IMR-90 (cell line): ENCODE data around the gene INKA1. TPM values are rescaled to one million over a fixed set of nuclear protein-coding genes. Genes with fewer than 3 reads are reported as not detected.

Experiments used
- ATAC-seq: fragments of 200-7000 bp; cut with Tn5 transposase; 2 replicates; pipeline ENCODE4 v1.9.1; 2020; ENCODE audit warnings: low read depth, mild to moderate bottlenecking, moderate library complexity
- BruUV-seq: library from RNA; stranded (reverse); fragments of 400-500 nt; replicated peaks from 2 replicates; lab custom pipeline; 2021; lab: Mats Ljungman, UMichigan
- CTCF ChIA-PET: fragments of 300-600 bp; formaldehyde crosslinking; extraction: SDS; loops from one replicate; lab custom pipeline; 2021; ENCODE audit warnings: antibody characterized with exemption; lab: Yijun Ruan, JAX
- POLR2A ChIA-PET: fragments of 300-600 bp; sonication (Branson Sonifier 250); formaldehyde crosslinking; loops from one replicate; lab custom pipeline; 2022; ENCODE audit warnings: antibody characterized with exemption; ENCODE audit not compliant: unreplicated experiment; lab: Charles Lee
- DNase-seq: peaks from one replicate; pipeline ENCODE4 v3.0.0; 2013
- H2AFZ ChIP-seq: replicated peaks from 2 replicates; pipeline ENCODE3; 2013; ENCODE audit warnings: low read length, mild to moderate bottlenecking; ENCODE audit not compliant: poor library complexity
- H2AK5ac ChIP-seq: 2 replicates; pipeline ENCODE4 v1.6.1; 2013; ENCODE audit warnings: low read depth, low read length, inconsistent platforms
- H2AK9ac ChIP-seq: replicated peaks from 2 replicates; pipeline ENCODE3; 2013; ENCODE audit warnings: mild to moderate bottlenecking, low read depth, low read length, moderate library complexity; ENCODE audit not compliant: poor library complexity
- H2BK120ac ChIP-seq: 2 replicates; pipeline ENCODE4 v1.6.1; 2013; ENCODE audit warnings: low read depth, low read length, inconsistent platforms
- H2BK15ac ChIP-seq: 3 replicates; pipeline ENCODE4 v1.6.1; 2013; ENCODE audit warnings: low read depth, low read length, inconsistent platforms
- H2BK20ac ChIP-seq: 2 replicates; pipeline ENCODE4 v1.6.1; 2013; ENCODE audit warnings: low read depth, mild to moderate bottlenecking, inconsistent platforms, low read length, moderate library complexity
- H2BK5ac ChIP-seq: 2 replicates; pipeline ENCODE4 v1.6.1; 2013; ENCODE audit warnings: mild to moderate bottlenecking, low read depth, low read length, inconsistent platforms; ENCODE audit not compliant: poor library complexity, severe bottlenecking
- H3K14ac ChIP-seq: replicated peaks from 2 replicates; pipeline ENCODE4 v1.6.1; 2013; ENCODE audit warnings: low read depth, low read length, inconsistent platforms
- H3K18ac ChIP-seq: 2 replicates; pipeline ENCODE4 v1.6.1; 2013; ENCODE audit warnings: low read depth, low read length, control low read depth
- H3K23ac ChIP-seq: 2 replicates; pipeline ENCODE4 v1.6.1; 2013; ENCODE audit warnings: low read depth, low read length, inconsistent platforms
- H3K27ac ChIP-seq: 2 replicates; pipeline ENCODE4 v1.5.1; 2013; ENCODE audit warnings: mild to moderate bottlenecking, control low read depth, low read length; ENCODE audit not compliant: insufficient read depth
- H3K27me3 ChIP-seq: 2 replicates; pipeline ENCODE4 v1.6.1; 2013; ENCODE audit warnings: low read length; ENCODE audit not compliant: control insufficient read depth, insufficient read depth
- H3K36me3 ChIP-seq: 2 replicates; pipeline ENCODE4 v1.6.1; 2013; ENCODE audit warnings: low read length, mixed read lengths; ENCODE audit not compliant: control insufficient read depth, insufficient read depth
- H3K4ac ChIP-seq: 2 replicates; pipeline ENCODE4 v1.6.1; 2013; ENCODE audit warnings: low read depth, low read length, inconsistent platforms
- H3K4me1 ChIP-seq: 2 replicates; pipeline ENCODE4 v1.6.1; 2013; ENCODE audit warnings: low read length, mixed read lengths; ENCODE audit not compliant: control insufficient read depth, insufficient read depth
- H3K4me2 ChIP-seq: 2 replicates; pipeline ENCODE4 v1.6.1; 2013; ENCODE audit warnings: low read depth, mild to moderate bottlenecking, control low read depth, low read length, moderate library complexity
- H3K4me3 ChIP-seq: 2 replicates; pipeline ENCODE4 v1.5.1; 2013; ENCODE audit warnings: low read depth, mild to moderate bottlenecking, control low read depth, low read length, moderate library complexity; ENCODE audit not compliant: insufficient read depth
- H3K56ac ChIP-seq: 2 replicates; pipeline ENCODE4 v1.6.1; 2013; ENCODE audit warnings: low read length, inconsistent platforms; ENCODE audit not compliant: insufficient read depth; ENCODE audit errors: extremely low read depth
- H3K79me1 ChIP-seq, 2 experiments: 2 replicates each; pipeline ENCODE4 v1.6.1; 2013; ENCODE audit warnings: low read length in 2 of 2, inconsistent platforms in 1 of 2, low read depth in 1 of 2
- H3K9ac ChIP-seq: 2 replicates; pipeline ENCODE4 v1.6.1; 2013; ENCODE audit warnings: low read depth, low read length, control low read depth
- H3K9me1 ChIP-seq: 2 replicates; pipeline ENCODE4 v1.6.1; 2013; ENCODE audit warnings: low read length, inconsistent platforms; ENCODE audit not compliant: insufficient read depth
- H3K9me3 ChIP-seq: 2 replicates; pipeline ENCODE4 v1.6.1; 2013; ENCODE audit warnings: low read length; ENCODE audit not compliant: control insufficient read depth, insufficient read depth
- H4K20me1 ChIP-seq: 2 replicates; pipeline ENCODE4 v1.6.1; 2013; ENCODE audit warnings: low read length, inconsistent platforms; ENCODE audit not compliant: insufficient read depth
- H4K5ac ChIP-seq: 2 replicates; pipeline ENCODE4 v1.6.1; 2013; ENCODE audit warnings: mild to moderate bottlenecking, low read depth, low read length, control low read depth
- H4K8ac ChIP-seq, 2 experiments: 2 replicates each; pipeline ENCODE4 v1.6.1; 2013; ENCODE audit warnings: low read depth in 2 of 2, low read length in 2 of 2, control low read depth in 1 of 2, inconsistent platforms in 1 of 2
- H4K91ac ChIP-seq: 2 replicates; pipeline ENCODE4 v1.6.1; 2013; ENCODE audit warnings: low read depth, low read length, inconsistent platforms; ENCODE audit not compliant: insufficient read depth
- CTCF ChIP-seq: conservative IDR thresholded peaks from 2 replicates; pipeline ENCODE4 v1.5.1; 2012; ENCODE audit warnings: mild to moderate bottlenecking, low read depth, low read length, improper control_type of control experiment
- MAZ ChIP-seq: IDR thresholded peaks from 2 replicates; pipeline ENCODE4 v1.6.1; 2012; ENCODE audit warnings: low read depth, mild to moderate bottlenecking, low read length, improper control_type of control experiment, moderate library complexity, borderline replicate concordance
- POLR2A ChIP-seq: IDR thresholded peaks from 2 replicates; pipeline ENCODE4 v1.6.1; 2012; ENCODE audit warnings: mild to moderate bottlenecking, low read depth, low read length
- RAD21 ChIP-seq: IDR thresholded peaks from 2 replicates; pipeline ENCODE4 v1.6.1; 2012; ENCODE audit warnings: low read length, improper control_type of control experiment
- RCOR1 ChIP-seq: IDR thresholded peaks from 2 replicates; pipeline ENCODE4 v1.6.1; 2012; ENCODE audit warnings: mild to moderate bottlenecking, low read length, improper control_type of control experiment; ENCODE audit not compliant: insufficient replicate concordance
- RFX5 ChIP-seq: IDR thresholded peaks from 2 replicates; pipeline ENCODE4 v1.8.0; 2012; ENCODE audit warnings: low read depth, mild to moderate bottlenecking, low read length, moderate library complexity
- SMC3 ChIP-seq: fragments of 150-350 bp; IDR thresholded peaks from 2 replicates; pipeline ENCODE4 v1.6.1; 2016; ENCODE audit warnings: low read depth, mild to moderate bottlenecking, antibody characterized with exemption, low read length, moderate library complexity
- WGBS, 2 experiments: methylation state at CpG; one replicate each; pipeline versions ENCODE4 v1.1.5 to v1.1.7; 2013; ENCODE audit warnings: missing lambda C conversion rate in 2 of 2; ENCODE audit not compliant: insufficient read length in 1 of 2; ENCODE audit errors: extremely low coverage in 2 of 2; 5-methylcytosine and 5-hydroxymethylcytosine counted together
- dilution Hi-C: fragments of 300-500 bp; cut with HindIII; formaldehyde crosslinking; loops from one replicate; pipeline ENCODE4 v1.14.3; 2018; ENCODE audit warnings: low sequenced_read_pairs; ENCODE audit not compliant: unreplicated experiment
- in situ Hi-C: fragments of 300-500 bp; cut with MboI; formaldehyde crosslinking; loops from 3 replicates; pipeline ENCODE4 v1.14.3; 2019; ENCODE audit warnings: low sequenced_read_pairs, inconsistent platforms, mixed read lengths
- intact Hi-C: fragments of 100-400 bp; cut with micrococcal nuclease; formaldehyde crosslinking; loops from 2 replicates; pipeline ENCODE4 v1.10.0; 2022
- polyA plus RNA-seq, 3 experiments: library from polyadenylated mRNA; depleted of rRNA; stranded (reverse); fragments of >200 nt; gene quantifications; 2 replicates each; pipeline ENCODE4 v1.2.3, GENCODE V29; 2012; ENCODE audit warnings: low replicate concordance in 1 of 3
- total RNA-seq: library from RNA; depleted of rRNA; stranded (reverse); fragments of >200 nt; gene quantifications from 2 replicates; pipeline ENCODE4 v1.2.3, GENCODE V29; 2012
- TF ChIP-seq, protein P1 (sequence below): fragments of 150-350 bp; IDR thresholded peaks from 2 replicates; pipeline ENCODE4 v1.6.1; 2016; ENCODE audit warnings: low read depth, mild to moderate bottlenecking, low read length, moderate library complexity, borderline replicate concordance

INKA1 gene
- total and polyA plus RNA-seq, 2 of the 4 experiments (the other 2 are of a cell fraction): 2.3 to 4.5 TPM

DNA sequence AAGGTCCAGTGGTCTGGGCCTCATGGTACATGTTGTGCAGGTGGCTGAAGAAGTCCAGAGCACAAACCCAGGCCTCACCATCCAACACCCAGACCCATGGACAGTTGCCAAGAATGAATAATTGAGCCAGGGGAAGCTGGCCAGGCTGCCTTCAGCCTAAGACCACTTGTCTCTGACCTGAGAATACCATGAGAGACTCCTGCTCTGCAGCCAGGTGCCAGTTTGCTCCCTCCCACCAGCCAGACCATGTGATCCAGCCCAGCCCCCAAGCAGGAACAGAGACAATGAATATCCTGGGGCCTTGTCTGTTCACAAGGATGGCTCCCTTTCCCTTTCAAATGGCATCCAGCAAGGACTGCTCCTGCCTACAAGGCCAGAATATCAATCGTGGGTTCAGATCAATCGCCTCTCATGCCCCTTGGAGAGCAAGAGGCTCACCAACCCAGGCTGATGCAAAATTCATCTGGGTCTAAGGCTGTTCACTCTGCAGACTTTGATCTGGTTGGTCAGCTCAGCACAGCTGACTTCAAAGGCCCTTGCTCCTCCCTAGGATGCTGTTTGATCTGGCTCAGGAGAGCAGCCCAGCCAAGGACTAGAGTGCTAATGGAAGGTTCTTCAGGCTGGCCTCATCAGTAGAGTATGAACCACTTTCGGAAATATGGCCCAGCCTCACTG, 39.9 kb downstream of the INKA1 start:
- WGBS, 2 experiments: 88% methylated on average over 2 of the region's 3 CpGs; no CpG with 5 or more reads in 1 of the 2 experiments
- Histone ChIP-seq H4K5ac (no peak overlapping the region), H3K79me1 (peaks cover 0 to 3% of the 10 kb centered on the region in 2 experiments; a peak in 2 of 4 replicates), H3K18ac (no peak overlapping the region), H3K4me3 (no peak overlapping the region), H4K8ac (no peak overlapping the region), H3K27me3 (no peaks in the 10 kb centered on the region), H2AK5ac (no peak overlapping the region), H4K20me1 (no peaks in the 10 kb centered on the region), H3K4ac (no peak overlapping the region), H3K14ac (no peak overlapping the region), H3K9ac (no peak overlapping the region), H3K36me3 (peaks cover 3% of the 10 kb centered on the region), H3K4me2 (no peak overlapping the region), H3K9me1 (peaks cover 3% of the 10 kb centered on the region; the same call in 1 of the 2 replicates), H2BK20ac (no peak overlapping the region), H3K9me3 (no peaks in the 10 kb centered on the region), H2BK120ac (no peak overlapping the region), H3K4me1 (no peaks in the 10 kb centered on the region; the same call in 1 of the 2 replicates), H3K23ac (no peak overlapping the region), H2BK5ac (no peak overlapping the region), H4K91ac (no peak overlapping the region), H2AFZ (no peak overlapping the region), H2BK15ac (no peak overlapping the region), H3K27ac (no peak overlapping the region), H3K56ac (no peak overlapping the region), H2AK9ac (no peak overlapping the region)
- in situ Hi-C loops (loop anchor here (5.0 kb wide), 1 partner anchor 141 kb away; no protein-coding TSS in a partner anchor), intact Hi-C loops (loop anchor here (5.0 kb wide), 1 partner anchor 64 kb away; no protein-coding TSS in a partner anchor), dilution Hi-C loops (no loop called here)
- TF ChIP-seq CTCF: no peak
- TF ChIP-seq RCOR1: no peak
- TF ChIP-seq SMC3: no peak
- no peak for TF ChIP-seq POLR2A
- TF ChIP-seq, protein P1, sequence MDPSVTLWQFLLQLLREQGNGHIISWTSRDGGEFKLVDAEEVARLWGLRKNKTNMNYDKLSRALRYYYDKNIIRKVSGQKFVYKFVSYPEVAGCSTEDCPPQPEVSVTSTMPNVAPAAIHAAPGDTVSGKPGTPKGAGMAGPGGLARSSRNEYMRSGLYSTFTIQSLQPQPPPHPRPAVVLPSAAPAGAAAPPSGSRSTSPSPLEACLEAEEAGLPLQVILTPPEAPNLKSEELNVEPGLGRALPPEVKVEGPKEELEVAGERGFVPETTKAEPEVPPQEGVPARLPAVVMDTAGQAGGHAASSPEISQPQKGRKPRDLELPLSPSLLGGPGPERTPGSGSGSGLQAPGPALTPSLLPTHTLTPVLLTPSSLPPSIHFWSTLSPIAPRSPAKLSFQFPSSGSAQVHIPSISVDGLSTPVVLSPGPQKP: no peak
- no peak for TF ChIP-seq RFX5
- TF ChIP-seq RAD21: no peak
- TF ChIP-seq MAZ: no peak
- DNase-seq (no peak), ATAC-seq (no peak)
- POLR2A ChIA-PET: no interaction called here
- CTCF ChIA-PET: interaction anchor here (1.1 kb wide), 1 partner anchor 9 kb away, joined by 3 read pairs; no protein-coding TSS in a partner anchor
- BruUV-seq: no TSS peak
